Measurements from ENCODE around the gene TADA1. TPM values are rescaled to one million over a fixed set of nuclear protein-coding genes. Genes with fewer than 3 reads are reported as not detected.

TADA1 gene
- 20.6 and 21.8 TPM in 2 replicates for total RNA-seq (2014; rRNA removed; shearing (Covaris generic))
- 17.8 and 22.0 TPM in 2 replicates for polyA plus RNA-seq (2016; fragmentation: Nextera tagmentation; extraction: Ambion mirVana)
- long read RNA-seq, transcript TADA1-201 (8 exons, 2,159 nt) = major isoform, 24 of 28 reads
- long read RNA-seq, partial matches to known transcripts = 4 of 28 reads
- long read RNA-seq, other reads (novel, unspliced or antisense) = 0 of 28 reads

- DNase-seq (ENCODE audit: low spot score) (peak; percentile 100), ATAC-seq (peak; percentile 92)
- Histone ChIP-seq H3K79me2 (replicated peaks; ENCODE audit: insufficient read depth) (peaks cover 46% of the 10 kb centered on the region), H3K27ac (ENCODE audit: low read depth) (no peak within 1 kb of the TSS), H4K20me1 (replicated peaks; ENCODE audit: insufficient read depth) (peaks cover 29% of the 10 kb centered on the region), H3F3A (replicated peaks; ENCODE audit: low read depth) (no peaks in the 10 kb centered on the region), H3K4me1 (ENCODE audit: insufficient read depth) (peaks cover 9% of the 10 kb centered on the region), H3K9me2 (ENCODE audit: insufficient read depth) (no peaks in the 10 kb centered on the region), H3K36me3 (ENCODE audit: insufficient read depth) (no peaks in the 10 kb centered on the region), H3K4me2 (peak within 1 kb of the TSS; percentile 89), H2AFZ (peak within 1 kb of the TSS; percentile 12; the same call in 1 of the 2 replicates), H3K4me3 (peak within 1 kb of the TSS; percentile 63), H3K27me3 (ENCODE audit: insufficient read depth) (no peaks in the 10 kb centered on the region)
- TF ChIP-seq CREB1 (CRISPR knock-in tag; IDR thresholded peaks at IDR 0.05; ENCODE audit: low read depth) = peak; percentile 60; the same call in 1 of the 2 replicates
- TF ChIP-seq ZNF114 (CRISPR knock-in tag; IDR thresholded peaks at IDR 0.05) = no peak
- TF ChIP-seq POLR2AphosphoS5 (IDR thresholded peaks at IDR 0.05; ENCODE audit: low read depth) = peak; percentile 71
- no peak for TF ChIP-seq ETS1 (IDR thresholded peaks at IDR 0.05)
- no peak for TF ChIP-seq EZH2 (IDR thresholded peaks at IDR 0.05; ENCODE audit: low read depth, unreplicated experiment)
- no peak for TF ChIP-seq REST (IDR thresholded peaks at IDR 0.05; ENCODE audit: unreplicated experiment)
- no peak for TF ChIP-seq JUNB (IDR thresholded peaks at IDR 0.05; ENCODE audit: unreplicated experiment)
- TF ChIP-seq ZNF331 (CRISPR knock-in tag; IDR thresholded peaks at IDR 0.05; ENCODE audit: low read depth) = no peak
- TF ChIP-seq STAT1 (IDR thresholded peaks at IDR 0.05; ENCODE audit: unreplicated experiment) = no peak
- TF ChIP-seq CTCF (conservative IDR thresholded peaks at IDR 0.05; ENCODE audit: low read depth in 2 of 2) = peak in 1 of 2 experiments; percentile 16; a peak in 1 of 4 replicates
- Mint-ChIP-seq H3K4me1 (peaks cover 30% of the 10 kb centered on the region), H3K27ac (peak within 1 kb of the TSS; percentile 98), H3K27me3 (ENCODE audit: insufficient read depth, low read depth, poor library complexity) (peaks cover 6% of the 10 kb centered on the region), H3K36me3 (ENCODE audit: low read depth) (peaks cover 11% of the 10 kb centered on the region; the same call in 2 of the 3 replicates), H3K4me3 (peak within 1 kb of the TSS; percentile 95), H3K9me3 (peaks cover 7% of the 10 kb centered on the region; the same call in 1 of the 3 replicates)
Observed at GRCh38 chr1:166875734-166876539, at the start of gene TADA1. Gene TADA1, minus strand, starts transcription at chr1:166876264. Its CDS starts 31 bp downstream, at chr1:166876233.
